OCI-LY3 (cell line): ENCODE data around the gene COL6A2.

Experiments used
- H2AFZ ChIP-seq: fragments of 200-600, 300-600 bp; shearing (Covaris generic); 2 replicates; pipeline ENCODE4 v1.6.0; 2014; ENCODE audit warnings: antibody characterized with exemption, low read depth, low read length
- H3K27ac ChIP-seq: fragments of 200-600, 300-600 bp; sonication (generic); 2 replicates; pipeline ENCODE4 v1.5.1; 2014; ENCODE audit warnings: mild to moderate bottlenecking, low read length, moderate library complexity, mixed read lengths
- H3K27me3 ChIP-seq: fragments of 200-600, 300-600 bp; sonication (generic); 2 replicates; pipeline ENCODE4 v1.6.1; 2014; ENCODE audit warnings: low read depth, low read length, mixed read lengths
- H3K36me3 ChIP-seq: fragments of 200-600, 300-600 bp; sonication (generic); replicated peaks from 2 replicates; pipeline ENCODE3; 2014; ENCODE audit warnings: low read depth, low read length, mixed read lengths
- H3K4me1 ChIP-seq: fragments of 300-600, 200-600 bp; sonication (generic); 2 replicates; pipeline ENCODE4 v1.6.1; 2014; ENCODE audit warnings: low read length, mixed read lengths
- H3K4me2 ChIP-seq: fragments of 200-600, 300-600 bp; sonication (generic); 2 replicates; pipeline ENCODE4 v1.6.1; 2014; ENCODE audit warnings: low read length, mixed read lengths
- H3K4me3 ChIP-seq: fragments of 300-600, 200-600 bp; sonication (generic); 2 replicates; pipeline ENCODE4 v1.5.1; 2014; ENCODE audit warnings: antibody characterized with exemption, mild to moderate bottlenecking, low read length, moderate library complexity
- H3K79me2 ChIP-seq: fragments of 300-600, 200-600 bp; shearing (Covaris generic); 2 replicates; pipeline ENCODE4 v1.6.1; 2014; ENCODE audit warnings: mild to moderate bottlenecking, low read length, mixed read lengths
- H3K9ac ChIP-seq: fragments of 300-600, 200-600 bp; shearing (Covaris generic); 2 replicates; pipeline ENCODE4 v1.6.0; 2014; ENCODE audit warnings: mild to moderate bottlenecking, low read length, moderate library complexity
- H3K9me3 ChIP-seq: fragments of 200-600, 300-600 bp; shearing (Covaris generic); 2 replicates; pipeline ENCODE4 v1.6.1; 2014; ENCODE audit warnings: low read length, mixed read lengths; ENCODE audit not compliant: insufficient read depth
- H4K20me1 ChIP-seq: fragments of 200-600, 300-600 bp; sonication (generic); 2 replicates; pipeline ENCODE4 v1.6.1; 2016; ENCODE audit warnings: low read length, mixed read lengths; ENCODE audit not compliant: insufficient read depth
- EZH2phosphoT487 ChIP-seq: fragments of 200-600 bp; shearing (Covaris generic); IDR thresholded peaks from 2 replicates; pipeline ENCODE4 v1.6.1; 2018; ENCODE audit warnings: antibody characterized with exemption, mixed run types, low read depth
- TF ChIP-seq, protein P1 (sequence below): fragments of 200-600, 300-600 bp; sonication (generic); IDR thresholded peaks from 2 replicates; pipeline ENCODE4 v1.5.1; 2014; ENCODE audit warnings: antibody characterized with exemption, low read length, low read depth

COL6A2 gene

DNA sequence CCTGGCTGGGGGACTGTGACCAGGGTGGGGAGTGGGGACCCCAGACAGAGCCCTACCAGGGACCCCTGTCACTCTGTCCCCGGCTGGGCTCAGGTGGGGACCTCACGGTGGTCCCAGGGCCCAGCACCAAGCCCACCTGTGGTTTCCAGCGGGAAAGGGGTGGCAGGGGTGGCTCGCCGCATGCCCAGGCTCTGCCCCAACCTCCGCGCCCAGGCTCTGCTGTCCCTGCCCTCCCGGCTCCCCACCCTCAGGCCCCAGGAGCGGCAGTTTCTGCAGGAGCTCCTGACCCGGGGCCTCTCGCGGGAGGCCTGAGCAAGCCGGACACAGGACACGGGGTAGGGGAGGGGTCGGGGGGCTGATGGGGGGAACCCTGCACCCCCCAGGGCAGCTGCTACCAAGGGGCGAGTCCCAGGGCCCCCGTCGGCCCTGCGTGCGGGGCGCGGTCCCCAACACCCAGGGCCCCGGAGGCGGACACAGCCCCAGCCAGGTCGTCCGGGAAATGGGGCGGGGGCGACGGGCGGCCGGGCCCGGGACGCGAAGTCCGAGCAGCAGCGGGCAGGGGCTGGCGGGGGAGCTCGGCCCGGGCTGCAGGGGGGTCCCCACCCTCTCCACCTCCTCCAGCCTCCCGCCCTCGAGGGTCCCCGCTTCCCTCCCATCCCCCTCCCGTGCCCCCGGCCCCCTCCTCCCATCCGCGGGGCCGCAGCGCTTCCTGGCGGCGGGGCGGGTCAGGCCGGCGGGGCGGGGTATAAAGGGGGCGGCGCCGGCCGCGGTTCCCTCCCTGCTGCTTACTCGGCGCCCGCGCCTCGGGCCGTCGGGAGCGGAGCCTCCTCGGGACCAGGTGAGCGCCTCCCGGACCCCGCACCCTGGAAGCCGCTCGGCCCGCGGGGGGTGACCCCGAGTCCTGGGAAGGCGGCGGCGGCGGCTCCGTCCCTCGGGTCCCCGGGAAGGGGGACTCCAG lies at the start of gene COL6A2:
Gene COL6A2, plus strand, starts transcription at position 777 of the 958 bp plus-strand sequence.
- no peaks in the 10 kb centered on the region for H3K9me3 ChIP-seq
- H3K36me3 ChIP-seq = no peaks in the 10 kb centered on the region
- no peaks in the 10 kb centered on the region for H4K20me1 ChIP-seq
- no peak within 1 kb of the TSS for H2AFZ ChIP-seq
- H3K4me3 ChIP-seq = no peak within 1 kb of the TSS
- no peak for TF ChIP-seq EZH2phosphoT487
- TF ChIP-seq, protein P1, sequence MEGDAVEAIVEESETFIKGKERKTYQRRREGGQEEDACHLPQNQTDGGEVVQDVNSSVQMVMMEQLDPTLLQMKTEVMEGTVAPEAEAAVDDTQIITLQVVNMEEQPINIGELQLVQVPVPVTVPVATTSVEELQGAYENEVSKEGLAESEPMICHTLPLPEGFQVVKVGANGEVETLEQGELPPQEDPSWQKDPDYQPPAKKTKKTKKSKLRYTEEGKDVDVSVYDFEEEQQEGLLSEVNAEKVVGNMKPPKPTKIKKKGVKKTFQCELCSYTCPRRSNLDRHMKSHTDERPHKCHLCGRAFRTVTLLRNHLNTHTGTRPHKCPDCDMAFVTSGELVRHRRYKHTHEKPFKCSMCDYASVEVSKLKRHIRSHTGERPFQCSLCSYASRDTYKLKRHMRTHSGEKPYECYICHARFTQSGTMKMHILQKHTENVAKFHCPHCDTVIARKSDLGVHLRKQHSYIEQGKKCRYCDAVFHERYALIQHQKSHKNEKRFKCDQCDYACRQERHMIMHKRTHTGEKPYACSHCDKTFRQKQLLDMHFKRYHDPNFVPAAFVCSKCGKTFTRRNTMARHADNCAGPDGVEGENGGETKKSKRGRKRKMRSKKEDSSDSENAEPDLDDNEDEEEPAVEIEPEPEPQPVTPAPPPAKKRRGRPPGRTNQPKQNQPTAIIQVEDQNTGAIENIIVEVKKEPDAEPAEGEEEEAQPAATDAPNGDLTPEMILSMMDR = no peak
- no peaks in the 10 kb centered on the region for H3K4me1 ChIP-seq
- no peaks in the 10 kb centered on the region for H3K79me2 ChIP-seq
- H3K27ac ChIP-seq = no peak within 1 kb of the TSS
- H3K9ac ChIP-seq = no peak within 1 kb of the TSS
- H3K27me3 ChIP-seq = no peaks in the 10 kb centered on the region
- no peak within 1 kb of the TSS for H3K4me2 ChIP-seq

DNA sequence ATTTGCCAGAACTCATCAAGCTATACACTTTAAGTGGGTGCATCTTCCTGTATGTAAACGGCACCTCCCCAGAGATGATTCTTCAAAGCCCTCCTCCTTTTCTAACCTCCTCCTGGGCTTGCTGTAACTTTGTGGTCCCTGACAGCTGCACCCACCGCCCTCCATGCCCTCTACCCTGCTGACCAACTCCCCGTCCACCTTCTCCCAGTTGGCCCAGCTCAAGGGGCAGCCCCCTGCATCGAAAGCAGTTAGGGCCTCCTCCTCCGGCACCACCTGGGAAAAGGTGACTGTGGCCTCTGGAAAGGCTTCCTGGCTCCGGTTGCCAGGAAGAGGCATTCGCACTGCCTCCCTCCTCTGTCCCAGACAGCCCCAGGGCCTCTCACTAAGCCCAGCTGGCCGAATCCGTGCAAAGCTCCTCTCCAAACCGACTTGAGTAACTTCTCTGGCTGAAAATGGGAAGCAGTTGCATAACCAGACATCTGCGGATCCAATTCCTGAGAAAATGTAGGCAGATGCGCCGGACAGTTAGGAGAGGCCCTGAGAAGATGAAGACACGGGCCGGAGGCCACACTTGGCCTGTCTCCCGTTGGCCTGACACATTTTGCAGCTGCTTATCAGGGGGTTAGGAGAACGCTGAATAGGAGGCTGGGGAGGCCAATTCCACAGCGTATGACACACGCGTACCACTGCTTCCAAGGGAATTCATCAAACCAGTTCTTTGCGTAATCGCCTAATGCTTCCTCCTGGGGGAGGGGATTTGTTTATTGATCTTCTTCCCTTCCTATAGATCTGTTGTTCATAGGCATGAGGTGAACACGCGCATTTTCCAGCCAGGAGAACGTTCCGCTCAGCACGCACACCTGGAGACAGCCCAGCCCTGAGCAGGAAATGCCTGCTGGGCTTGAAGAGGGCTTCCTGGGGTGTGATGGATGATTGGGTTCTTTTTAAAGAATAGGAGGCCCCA lies 48.7 kb upstream of the COL6A2 start:
- Histone ChIP-seq H3K9me3 (no peaks in the 10 kb centered on the region), H3K4me2 (no peak overlapping the region), H3K79me2 (no peaks in the 10 kb centered on the region), H3K9ac (no peak overlapping the region), H3K4me1 (no peaks in the 10 kb centered on the region), H2AFZ (no peak overlapping the region), H3K27ac (no peak overlapping the region), H3K27me3 (no peaks in the 10 kb centered on the region), H3K4me3 (no peak overlapping the region), H4K20me1 (no peaks in the 10 kb centered on the region), H3K36me3 (no peaks in the 10 kb centered on the region)
- TF ChIP-seq, protein P1 = no peak
- no peak for TF ChIP-seq EZH2phosphoT487

DNA sequence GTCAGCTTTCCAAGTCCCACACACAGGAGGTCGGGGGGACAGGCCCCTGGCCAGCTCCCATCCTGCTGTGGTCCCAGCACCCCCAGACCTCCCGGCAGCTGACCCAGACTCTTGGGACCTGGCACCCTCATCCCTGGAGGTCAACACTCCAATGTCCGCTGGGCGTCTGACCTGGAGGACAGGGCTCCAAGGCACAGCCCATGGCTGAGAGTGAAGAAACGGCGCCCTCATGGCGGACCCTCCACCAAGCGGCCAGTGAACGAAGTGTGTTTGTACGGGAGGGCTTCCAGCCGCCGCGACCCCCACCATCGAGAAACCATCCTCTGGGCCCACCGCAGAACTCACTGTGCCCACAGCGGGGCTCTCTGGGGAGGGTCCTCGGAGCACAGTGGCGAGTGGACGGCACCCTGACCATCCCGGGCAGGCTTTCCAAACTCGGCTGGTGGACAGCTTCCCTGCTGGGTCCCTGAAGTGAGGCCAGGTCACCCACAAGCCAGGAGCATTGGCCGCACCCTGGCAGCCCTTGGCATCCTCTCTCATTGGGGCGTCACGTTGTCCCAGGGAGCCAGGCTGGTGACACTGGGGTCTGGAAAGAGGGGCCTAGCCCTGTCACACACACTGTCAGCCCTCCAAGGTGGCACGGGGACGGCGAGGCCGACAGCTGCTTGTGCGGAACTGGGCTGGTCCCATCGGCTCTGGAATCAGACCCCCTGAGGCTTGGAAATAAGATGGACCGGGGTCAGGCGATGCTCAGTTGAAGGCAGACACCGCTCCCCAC lies 47.8 kb upstream of the COL6A2 start:
- H3K4me3 ChIP-seq = no peak overlapping the region
- no peaks in the 10 kb centered on the region for H3K36me3 ChIP-seq
- no peak overlapping the region for H3K9ac ChIP-seq
- H3K79me2 ChIP-seq = no peaks in the 10 kb centered on the region
- H4K20me1 ChIP-seq = no peaks in the 10 kb centered on the region
- no peaks in the 10 kb centered on the region for H3K27me3 ChIP-seq
- TF ChIP-seq EZH2phosphoT487 = no peak
- TF ChIP-seq, protein P1 = no peak
- H3K27ac ChIP-seq = no peak overlapping the region
- no peaks in the 10 kb centered on the region for H3K9me3 ChIP-seq
- no peaks in the 10 kb centered on the region for H3K4me1 ChIP-seq
- no peak overlapping the region for H2AFZ ChIP-seq
- H3K4me2 ChIP-seq = no peak overlapping the region
